NB4 (cell line): Measurements from ENCODE around the gene MUC5B.

Source experiments
- DNase-seq: peaks from one replicate; pipeline ENCODE4 v3.0.0; 2010; ENCODE audit warnings: low read depth
- H3K4me3 ChIP-seq: one replicate; pipeline ENCODE4 v1.5.1; 2011; ENCODE audit warnings: mild to moderate bottlenecking, low read depth, low read length, moderate library complexity
- MYC ChIP-seq: IDR thresholded peaks from 2 replicates; pipeline ENCODE4 v1.6.1; 2011; ENCODE audit warnings: low read depth, low read length
- POLR2A ChIP-seq: IDR thresholded peaks from 2 replicates; pipeline ENCODE4 v1.6.1; 2011; ENCODE audit warnings: mild to moderate bottlenecking; ENCODE audit not compliant: insufficient read length; ENCODE audit errors: extremely low read depth
- TF ChIP-seq, protein P1 (sequence below): IDR thresholded peaks from one replicate; pipeline ENCODE4 v1.5.1; 2012; ENCODE audit warnings: low read depth, low read length
- TF ChIP-seq, protein P2 (sequence below): IDR thresholded peaks from 2 replicates; pipeline ENCODE4 v1.6.1; 2011; ENCODE audit warnings: low read depth, low read length

The MUC5B gene

GRCh38 chr11:1287928-1288327 is 65.1 kb downstream of the MUC5B start:
- no peak for DNase-seq
- no peak overlapping the region for H3K4me3 ChIP-seq
- TF ChIP-seq MYC (no peak), POLR2A (no peak)
- TF ChIP-seq, protein P1, sequence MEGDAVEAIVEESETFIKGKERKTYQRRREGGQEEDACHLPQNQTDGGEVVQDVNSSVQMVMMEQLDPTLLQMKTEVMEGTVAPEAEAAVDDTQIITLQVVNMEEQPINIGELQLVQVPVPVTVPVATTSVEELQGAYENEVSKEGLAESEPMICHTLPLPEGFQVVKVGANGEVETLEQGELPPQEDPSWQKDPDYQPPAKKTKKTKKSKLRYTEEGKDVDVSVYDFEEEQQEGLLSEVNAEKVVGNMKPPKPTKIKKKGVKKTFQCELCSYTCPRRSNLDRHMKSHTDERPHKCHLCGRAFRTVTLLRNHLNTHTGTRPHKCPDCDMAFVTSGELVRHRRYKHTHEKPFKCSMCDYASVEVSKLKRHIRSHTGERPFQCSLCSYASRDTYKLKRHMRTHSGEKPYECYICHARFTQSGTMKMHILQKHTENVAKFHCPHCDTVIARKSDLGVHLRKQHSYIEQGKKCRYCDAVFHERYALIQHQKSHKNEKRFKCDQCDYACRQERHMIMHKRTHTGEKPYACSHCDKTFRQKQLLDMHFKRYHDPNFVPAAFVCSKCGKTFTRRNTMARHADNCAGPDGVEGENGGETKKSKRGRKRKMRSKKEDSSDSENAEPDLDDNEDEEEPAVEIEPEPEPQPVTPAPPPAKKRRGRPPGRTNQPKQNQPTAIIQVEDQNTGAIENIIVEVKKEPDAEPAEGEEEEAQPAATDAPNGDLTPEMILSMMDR, result no peak
- TF ChIP-seq, protein P2, sequence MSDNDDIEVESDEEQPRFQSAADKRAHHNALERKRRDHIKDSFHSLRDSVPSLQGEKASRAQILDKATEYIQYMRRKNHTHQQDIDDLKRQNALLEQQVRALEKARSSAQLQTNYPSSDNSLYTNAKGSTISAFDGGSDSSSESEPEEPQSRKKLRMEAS, result no peak

- no peak overlapping the region for H3K4me3 ChIP-seq
- TF ChIP-seq, protein P1, result no peak
- no peak for TF ChIP-seq POLR2A
- TF ChIP-seq, protein P2, result no peak
- no peak for TF ChIP-seq MYC
- DNase-seq, result no peak
Observed at GRCh38 chr11:1288426-1289151, 65.7 kb downstream of the MUC5B start.

DNA sequence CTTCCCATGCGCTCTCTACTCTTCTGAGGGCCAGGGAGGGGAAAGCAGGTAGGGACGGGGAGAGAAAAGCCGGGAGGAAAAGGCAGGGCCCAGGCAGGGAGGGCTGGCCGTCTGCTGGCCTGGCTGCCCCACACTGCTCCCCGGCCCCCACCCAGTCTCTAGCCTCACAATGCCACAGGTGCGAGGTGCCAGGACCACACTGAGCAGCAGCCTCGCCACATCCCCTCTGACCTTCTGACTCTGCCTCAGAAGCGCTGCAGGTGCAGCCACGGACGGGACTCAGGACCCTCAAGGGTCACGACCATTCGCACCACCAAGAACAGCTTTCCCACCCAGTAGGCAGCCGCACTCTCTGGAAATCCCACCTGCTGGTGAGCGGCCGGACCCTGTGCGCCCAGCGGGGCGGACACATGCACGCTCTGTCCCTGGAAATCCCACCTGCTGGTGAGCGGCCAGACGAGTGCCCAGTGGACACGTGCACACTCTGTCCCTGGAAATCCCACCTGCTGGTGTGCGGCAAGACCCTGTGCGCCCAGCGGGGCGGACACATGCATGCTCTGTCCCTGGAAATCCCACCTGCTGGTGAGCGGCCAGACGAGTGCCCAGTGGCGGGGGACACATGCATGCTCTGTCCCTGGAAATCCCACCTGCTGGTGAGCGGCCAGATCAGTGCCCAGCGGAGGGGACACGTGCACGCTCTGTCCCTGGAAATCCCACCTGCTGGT is 66.5 kb downstream of the MUC5B start:
- H3K4me3 ChIP-seq, result no peak overlapping the region
- TF ChIP-seq, protein P1, result no peak
- TF ChIP-seq POLR2A (no peak), MYC (no peak)
- TF ChIP-seq, protein P2, result no peak
- no peak for DNase-seq

DNA sequence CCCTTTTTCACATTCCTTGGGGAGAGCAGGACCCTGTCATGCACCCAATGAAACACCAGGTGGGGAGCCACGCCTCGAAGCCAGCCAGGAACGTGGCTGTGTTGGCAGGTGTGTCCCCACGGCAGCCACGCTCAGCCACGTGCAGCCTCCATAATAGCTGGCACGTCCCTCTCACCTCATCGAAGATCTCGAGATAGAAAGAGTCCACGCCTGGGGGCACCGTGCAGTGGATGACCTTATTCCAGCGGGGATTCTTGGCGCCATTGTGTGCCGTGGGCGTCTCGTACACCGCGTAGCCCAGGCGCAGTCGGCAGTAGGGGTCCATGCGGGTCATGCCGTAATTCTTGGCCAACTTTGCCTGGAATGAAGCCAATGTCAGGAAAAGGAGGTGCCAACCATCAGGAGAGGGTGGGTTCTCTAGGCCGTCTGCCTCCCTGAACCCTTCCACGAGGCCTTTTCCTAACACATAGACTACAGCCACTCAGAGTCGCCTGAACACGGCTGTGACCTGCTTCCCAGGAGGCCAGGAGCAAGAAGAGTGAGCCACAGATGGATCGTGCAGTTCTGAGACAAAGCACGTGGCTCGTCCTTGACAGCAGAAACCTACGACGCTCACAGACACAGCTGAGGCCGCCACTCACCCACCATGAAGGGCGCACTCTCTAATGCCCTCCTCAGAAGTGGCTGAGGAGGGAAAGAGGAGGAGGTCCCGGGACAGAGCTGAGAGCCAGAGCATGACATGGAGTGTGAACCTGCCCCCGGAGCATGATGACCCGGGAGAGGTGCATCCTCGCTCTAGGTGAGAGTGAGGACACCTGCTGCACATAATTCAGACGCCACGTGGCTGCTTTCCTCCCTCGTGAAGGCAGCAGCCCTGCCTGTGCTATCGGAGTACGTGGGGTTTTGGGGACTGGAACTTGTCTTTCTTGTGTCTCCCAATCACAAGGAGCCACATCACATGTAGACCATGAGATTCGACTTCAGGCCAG is 67.5 kb downstream of the MUC5B start:
- DNase-seq, result no peak
- no peak overlapping the region for H3K4me3 ChIP-seq
- TF ChIP-seq, protein P1, result no peak
- TF ChIP-seq, protein P2, result no peak
- no peak for TF ChIP-seq POLR2A
- TF ChIP-seq MYC, result no peak

- no peak overlapping the region for H3K4me3 ChIP-seq
- no peak for TF ChIP-seq POLR2A
- TF ChIP-seq, protein P2, result no peak
- TF ChIP-seq, protein P1, result no peak
- TF ChIP-seq MYC, result no peak
- no peak for DNase-seq
Observed at GRCh38 chr11:1291295-1292017, 68.6 kb downstream of the MUC5B start.
